Measurements from ENCODE around the gene IBTK. TPM values are rescaled to one million over a fixed set of nuclear protein-coding genes. Genes with fewer than 3 reads are reported as not detected.

Gene IBTK
- total RNA-seq, 1 experiment from 2014 or later = 17.1 TPM

DNA sequence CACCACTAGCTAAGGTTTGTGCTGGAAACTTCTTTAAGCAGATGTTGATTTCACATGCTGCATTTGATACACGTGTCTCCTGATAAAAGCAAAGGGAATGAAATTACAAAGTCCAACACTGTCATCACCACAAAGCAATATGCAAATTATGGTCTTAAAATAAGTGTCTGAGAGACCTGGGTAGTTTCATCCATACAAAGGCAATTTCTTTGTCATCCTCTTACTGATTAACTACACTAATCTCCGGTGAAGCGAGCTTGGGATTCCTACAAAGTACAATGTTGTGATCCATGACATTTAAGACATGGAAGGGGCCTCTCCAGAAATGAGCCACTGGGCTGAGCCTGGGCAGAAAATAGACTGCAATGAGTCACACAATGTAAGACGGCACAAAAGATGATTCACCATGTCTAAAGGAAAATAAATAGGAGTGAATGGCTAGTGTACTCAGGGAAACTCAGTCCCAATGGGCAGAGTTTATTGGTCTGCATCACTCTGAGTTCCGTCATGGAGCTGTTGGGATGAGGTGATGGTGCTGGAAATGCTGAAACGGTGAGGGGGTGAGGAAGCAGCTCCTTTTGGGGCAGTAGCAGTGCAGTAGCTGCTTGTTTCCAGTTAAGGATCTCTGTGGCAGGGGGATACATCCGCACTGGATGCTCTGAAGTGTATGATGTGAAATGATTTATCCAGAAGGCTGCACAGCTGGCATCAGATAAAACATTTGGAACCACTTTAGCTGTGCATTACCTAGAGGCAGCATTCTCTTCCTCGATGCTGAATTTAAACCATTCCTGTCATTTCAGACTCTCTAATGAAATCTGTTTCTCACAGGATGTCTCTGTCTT, 103.3 kb downstream of the IBTK start:
- no peak overlapping the region for H3K4me3 Mint-ChIP-seq
- Histone ChIP-seq H3K56ac (ENCODE audit: insufficient read length, low read depth, low read length) (no peak overlapping the region), H3K23ac (ENCODE audit: insufficient read length, low read depth, low read length) (no peak overlapping the region), H3K4me2 (ENCODE audit: insufficient read depth, insufficient read length, low read length) (no peak overlapping the region), H3K9me3 (ENCODE audit: control insufficient read depth, low read depth, low read length) (no peaks in the 10 kb centered on the region), H2BK20ac (ENCODE audit: low read depth, low read length, poor library complexity, severe bottlenecking) (no peak overlapping the region), H3K27ac (ENCODE audit: insufficient read length, low read depth, low read length) (no peak overlapping the region), H3K4ac (ENCODE audit: low read depth, low read length) (no peak overlapping the region), H3K79me1 (ENCODE audit: insufficient read depth, low read depth, low read length, poor library complexity, severe bottlenecking) (no peaks in the 10 kb centered on the region), H4K20me1 (ENCODE audit: control insufficient read depth, insufficient read depth, insufficient read length) (no peaks in the 10 kb centered on the region), H3K27me3 (ENCODE audit: insufficient read depth, low read length) (no peaks in the 10 kb centered on the region), H4K5ac (ENCODE audit: insufficient read length, low read depth, low read length) (no peak overlapping the region), H2BK5ac (ENCODE audit: insufficient read length, low read length) (no peak overlapping the region), H3T11ph (ENCODE audit: low read length) (no peak overlapping the region), H2BK12ac (ENCODE audit: insufficient read length, low read depth, low read length) (no peak overlapping the region), H3K14ac (ENCODE audit: insufficient read depth, low read length) (no peak overlapping the region), H2BK15ac (ENCODE audit: low read depth, low read length) (no peak overlapping the region), H3K79me2 (ENCODE audit: insufficient read depth, low read length) (no peaks in the 10 kb centered on the region), H2AK5ac (ENCODE audit: insufficient read length, low read length) (no peak overlapping the region), H3K23me2 (ENCODE audit: insufficient read length, low read depth, low read length, poor library complexity, severe bottlenecking) (no peaks in the 10 kb centered on the region), H2AFZ (ENCODE audit: low read length) (no peak overlapping the region), H3K18ac (ENCODE audit: insufficient read length, low read depth, low read length) (no peak overlapping the region), H3K4me1 (ENCODE audit: insufficient read depth, low read length) (no peaks in the 10 kb centered on the region), H4K91ac (ENCODE audit: insufficient read length, low read depth, low read length) (no peak overlapping the region), H3K9ac (ENCODE audit: extremely low read depth, insufficient read length, low read length) (no peak overlapping the region), H4K8ac (replicated peaks; ENCODE audit: insufficient read length, low read depth, low read length) (no peak overlapping the region), H2BK120ac (ENCODE audit: low read depth, low read length, poor library complexity, severe bottlenecking) (no peak overlapping the region)
- peaks cover 6 to 8% of the 10 kb centered on the region in 2 experiments for H3K4me1 Mint-ChIP-seq
- no peaks in the 10 kb centered on the region for H3K27me3 Mint-ChIP-seq (ENCODE audit: low read depth)
- H3K36me3 Mint-ChIP-seq (ENCODE audit: insufficient read depth in 1 of 3, low read depth in 3 of 3) = no peaks in the 10 kb centered on the region
- WGBS (ENCODE audit: extremely low coverage, insufficient read length, low lambda C conversion rate) = no CpG with 5 or more reads among the region's 8 CpGs
- H3K27ac Mint-ChIP-seq = no peak overlapping the region
- TF ChIP-seq, protein P1, sequence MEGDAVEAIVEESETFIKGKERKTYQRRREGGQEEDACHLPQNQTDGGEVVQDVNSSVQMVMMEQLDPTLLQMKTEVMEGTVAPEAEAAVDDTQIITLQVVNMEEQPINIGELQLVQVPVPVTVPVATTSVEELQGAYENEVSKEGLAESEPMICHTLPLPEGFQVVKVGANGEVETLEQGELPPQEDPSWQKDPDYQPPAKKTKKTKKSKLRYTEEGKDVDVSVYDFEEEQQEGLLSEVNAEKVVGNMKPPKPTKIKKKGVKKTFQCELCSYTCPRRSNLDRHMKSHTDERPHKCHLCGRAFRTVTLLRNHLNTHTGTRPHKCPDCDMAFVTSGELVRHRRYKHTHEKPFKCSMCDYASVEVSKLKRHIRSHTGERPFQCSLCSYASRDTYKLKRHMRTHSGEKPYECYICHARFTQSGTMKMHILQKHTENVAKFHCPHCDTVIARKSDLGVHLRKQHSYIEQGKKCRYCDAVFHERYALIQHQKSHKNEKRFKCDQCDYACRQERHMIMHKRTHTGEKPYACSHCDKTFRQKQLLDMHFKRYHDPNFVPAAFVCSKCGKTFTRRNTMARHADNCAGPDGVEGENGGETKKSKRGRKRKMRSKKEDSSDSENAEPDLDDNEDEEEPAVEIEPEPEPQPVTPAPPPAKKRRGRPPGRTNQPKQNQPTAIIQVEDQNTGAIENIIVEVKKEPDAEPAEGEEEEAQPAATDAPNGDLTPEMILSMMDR (conservative IDR thresholded peaks at IDR 0.05) = no peak
- DNase-seq = no peak
- H3K9me3 Mint-ChIP-seq = no peaks in the 10 kb centered on the region; a peak in 1 of 5 replicates

Data from H9 (cell line).